AG08395 (cell line): ENCODE results near the gene UNC13B.
"Not testable (repeated sequence)": the region's sequence is repeated elsewhere in the genome, so short reads cannot be mapped to it uniquely, and the experiment has no call there.

Source experiments
- DNase-seq: peaks from one replicate; pipeline ENCODE4 v3.0.0; 2012; ENCODE audit warnings: mixed read lengths, low spot score

Gene UNC13B

DNA sequence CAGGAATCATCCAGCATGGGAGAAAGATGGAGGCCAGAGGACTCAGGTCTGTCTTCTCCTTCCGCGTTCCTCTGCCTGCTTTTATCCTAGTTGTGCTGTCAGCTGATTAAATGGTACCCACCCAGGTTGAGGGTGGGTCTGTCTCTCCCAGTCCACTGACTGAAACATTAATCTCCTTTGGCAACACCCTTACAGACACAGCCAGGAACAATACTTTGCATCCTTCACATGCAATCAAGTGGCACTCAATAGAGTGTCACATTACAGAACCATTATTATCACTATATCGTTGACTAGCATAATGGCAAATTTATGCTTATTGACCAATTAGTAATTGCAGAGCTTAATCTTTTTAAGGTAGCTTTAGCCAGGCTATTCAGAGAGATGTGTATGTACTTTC lies 64.8 kb downstream of the UNC13B start:
- DNase-seq: no peak

DNA sequence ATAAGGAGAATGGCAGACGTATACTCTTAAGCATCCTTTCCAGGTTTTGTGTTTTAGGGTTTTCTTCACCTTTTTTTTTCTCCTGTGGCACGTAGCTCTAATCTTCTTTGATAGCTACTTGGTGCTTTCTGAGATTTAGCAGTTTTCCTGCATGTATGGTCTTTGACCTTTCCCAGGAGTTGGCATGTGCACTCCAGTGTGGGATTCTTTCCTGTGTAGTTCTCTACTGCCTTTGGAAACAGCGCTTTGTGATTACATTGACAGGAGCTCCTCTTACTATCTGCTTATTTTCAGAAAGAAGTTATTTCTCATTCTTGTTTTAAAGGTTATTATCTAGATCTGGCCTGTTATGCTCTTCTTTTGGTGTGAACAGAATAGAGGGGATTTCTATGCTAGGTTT lies 65.5 kb downstream of the UNC13B start:
- no peak for DNase-seq

DNA sequence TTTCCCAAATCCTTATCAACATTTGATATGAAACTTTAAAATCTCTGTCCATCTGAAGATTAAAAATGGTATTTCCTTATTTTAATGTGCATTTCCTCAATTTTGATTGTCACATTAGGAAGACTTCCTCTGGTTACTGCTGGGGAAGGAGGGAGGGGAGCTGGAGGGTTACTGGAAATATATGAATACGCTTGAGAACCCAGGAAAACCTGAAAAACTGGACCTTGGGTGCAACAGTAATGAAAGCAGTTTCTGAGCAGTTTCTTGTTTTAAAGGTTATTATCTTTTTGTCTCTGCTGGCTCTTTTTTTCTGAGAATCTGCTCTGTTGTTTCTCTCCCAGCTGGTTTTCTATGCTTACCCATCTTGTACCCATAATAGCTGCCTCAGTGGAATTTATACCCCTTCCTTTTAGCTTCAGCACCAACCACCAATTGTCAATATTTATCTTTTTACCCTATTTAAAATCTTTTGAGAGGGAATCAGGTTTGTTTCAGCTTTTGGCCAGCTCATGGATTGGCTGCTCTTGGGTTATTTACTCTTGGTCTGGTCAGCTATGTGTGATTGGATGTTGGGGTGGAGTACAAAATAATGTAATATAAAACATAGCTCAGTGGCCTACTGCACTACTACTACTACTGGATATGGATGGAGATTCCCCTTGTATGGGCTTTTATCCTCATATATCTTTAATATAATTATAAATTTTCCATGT lies 67.4 kb downstream of the UNC13B start:
- no peak for DNase-seq

DNA sequence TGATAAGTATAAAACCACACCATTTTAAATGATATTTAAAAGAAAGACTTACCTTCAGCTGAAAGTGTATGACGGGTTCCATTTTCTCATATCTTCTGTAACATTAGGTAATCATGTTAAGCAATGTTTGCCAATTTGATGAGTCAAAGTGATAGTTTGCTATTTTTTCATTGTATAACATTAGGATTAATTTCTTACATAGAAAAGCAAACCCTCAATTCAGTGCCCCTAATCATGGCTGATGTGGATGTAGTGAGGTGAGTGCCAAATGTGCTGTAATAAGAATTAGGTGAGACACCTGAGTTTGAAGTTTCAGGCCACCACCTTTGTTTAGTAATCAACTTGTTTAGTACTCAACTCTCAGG lies 68.0 kb downstream of the UNC13B start:
- DNase-seq: no peak

DNA sequence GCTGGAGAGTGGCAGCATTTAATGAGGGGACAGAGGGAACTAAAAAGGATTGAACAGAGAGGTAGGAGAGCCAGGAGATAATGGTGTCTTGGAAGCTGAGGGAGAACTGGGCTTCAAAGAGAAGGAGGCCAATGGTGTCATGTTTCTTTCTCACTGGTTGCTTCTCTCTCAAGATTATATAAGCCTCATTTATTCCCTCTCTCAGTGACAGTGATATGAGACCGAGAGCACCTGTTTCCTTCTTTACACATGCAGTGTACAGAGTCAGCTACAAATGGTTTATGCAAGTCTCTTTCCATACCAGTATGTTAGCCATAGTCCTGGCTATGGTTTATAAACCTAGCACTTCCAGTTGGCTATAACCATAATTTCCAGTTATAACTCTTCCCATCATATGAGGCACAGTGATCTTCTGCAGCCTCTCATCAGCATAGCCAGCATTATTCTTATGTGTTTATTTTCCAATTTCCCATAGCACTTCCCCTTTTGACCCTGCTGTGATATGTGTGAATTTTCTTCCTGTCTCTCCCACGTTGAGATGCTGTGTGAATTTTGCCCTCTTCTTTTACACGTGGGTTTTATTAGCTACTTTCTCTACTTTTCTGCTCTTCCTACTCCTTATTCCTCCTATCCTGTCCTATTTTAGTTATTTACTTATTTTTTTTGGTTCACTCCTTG lies 71.2 kb downstream of the UNC13B start:
- no peak for DNase-seq

DNA sequence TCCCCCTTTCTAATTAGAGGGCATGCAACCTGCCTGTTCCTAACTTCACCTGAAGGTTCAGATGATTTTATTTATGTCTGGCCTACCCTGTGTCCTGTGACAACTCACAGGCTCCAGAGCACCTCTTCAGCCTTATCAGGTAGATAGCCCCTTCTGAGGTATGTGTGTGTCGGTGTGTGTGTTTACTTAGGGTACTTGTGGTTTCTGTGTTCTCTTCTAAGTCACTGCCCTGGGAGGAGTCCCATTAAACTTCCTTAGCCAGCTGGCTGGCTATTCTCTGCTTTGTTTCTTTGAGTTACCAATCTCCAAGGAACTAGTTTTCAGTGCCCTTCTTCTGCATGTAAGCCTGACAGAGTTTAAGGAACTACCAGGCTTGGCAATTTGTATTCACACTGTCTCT lies 74.9 kb downstream of the UNC13B start:
- DNase-seq: no peak

DNA sequence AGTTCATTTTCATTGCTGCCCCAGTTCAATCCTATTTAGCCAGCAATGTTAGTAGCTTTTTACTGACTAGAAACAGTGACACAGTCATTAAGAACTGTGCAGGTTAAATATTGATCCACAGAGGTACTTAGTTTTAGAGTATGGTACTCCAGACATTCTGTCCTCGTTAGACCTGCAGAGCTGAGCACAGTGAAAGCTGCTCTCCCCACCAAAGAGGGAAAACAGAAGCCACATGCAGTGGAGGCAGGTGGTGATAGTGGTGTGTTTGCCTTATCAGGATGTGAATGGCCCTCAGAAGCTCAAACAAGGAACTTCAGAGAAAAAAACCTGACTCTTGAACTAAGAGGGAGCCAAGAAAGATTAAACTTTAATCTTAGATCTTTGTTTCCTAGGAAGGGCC lies 75.5 kb downstream of the UNC13B start:
- DNase-seq: no peak

DNA sequence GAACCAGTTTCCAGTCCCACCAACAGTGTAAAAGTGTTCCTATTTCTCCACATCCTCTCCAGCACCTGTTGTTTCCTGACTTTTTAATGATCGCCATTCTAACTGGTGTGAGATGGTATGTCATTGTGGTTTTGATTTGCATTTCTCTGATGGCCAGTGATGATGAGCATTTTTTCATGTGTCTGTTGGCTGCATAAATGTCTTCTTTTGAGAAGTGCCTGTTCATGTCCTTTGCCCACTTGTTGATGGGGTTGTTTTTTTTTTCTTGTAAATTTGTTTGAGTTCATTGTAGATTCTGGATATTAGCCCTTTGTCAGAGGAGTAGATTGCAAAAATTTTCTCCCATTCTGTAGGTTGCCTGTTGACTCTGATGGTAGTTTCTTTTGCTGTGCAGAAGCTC lies 84.1 kb downstream of the UNC13B start:
- DNase-seq: not testable (repeated sequence)

DNA sequence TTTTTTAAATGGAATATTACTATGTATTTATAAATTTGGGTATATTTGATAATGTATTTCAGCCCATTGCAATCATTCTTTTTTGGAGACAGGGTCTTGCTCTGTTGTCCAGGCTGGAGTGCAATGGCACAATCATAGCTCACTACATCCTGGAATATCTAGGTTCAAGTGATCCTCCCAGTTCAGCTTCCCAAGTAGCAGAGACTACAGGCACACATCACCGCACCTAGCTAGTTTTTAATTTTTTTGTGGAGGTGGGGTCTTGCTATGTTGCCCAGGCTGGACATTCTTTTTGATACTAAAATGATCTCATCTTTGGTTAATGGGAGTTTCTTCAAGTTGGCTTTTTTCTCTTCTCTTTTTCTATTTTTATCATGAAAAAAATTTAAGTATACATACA lies 91.3 kb downstream of the UNC13B start:
- no peak for DNase-seq

DNA sequence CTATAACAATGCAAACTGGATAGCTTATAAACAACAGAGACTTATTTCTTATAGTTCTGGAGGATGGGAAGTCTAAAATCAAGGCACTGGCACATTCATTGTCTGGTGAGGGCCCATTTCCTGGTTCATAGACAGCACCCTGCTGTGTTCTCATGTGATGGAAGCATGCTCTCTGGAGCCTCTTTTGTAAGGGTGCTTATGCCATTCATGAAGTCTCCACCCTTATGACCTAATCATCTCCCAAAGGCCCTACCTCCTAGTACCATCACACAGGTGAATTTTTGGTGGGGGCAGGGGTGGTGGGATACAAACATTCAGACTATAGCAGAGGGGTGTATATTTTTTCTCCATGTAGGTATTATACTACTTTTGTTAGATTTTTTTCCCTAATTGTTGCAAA lies 92.4 kb downstream of the UNC13B start:
- DNase-seq: no peak

DNA sequence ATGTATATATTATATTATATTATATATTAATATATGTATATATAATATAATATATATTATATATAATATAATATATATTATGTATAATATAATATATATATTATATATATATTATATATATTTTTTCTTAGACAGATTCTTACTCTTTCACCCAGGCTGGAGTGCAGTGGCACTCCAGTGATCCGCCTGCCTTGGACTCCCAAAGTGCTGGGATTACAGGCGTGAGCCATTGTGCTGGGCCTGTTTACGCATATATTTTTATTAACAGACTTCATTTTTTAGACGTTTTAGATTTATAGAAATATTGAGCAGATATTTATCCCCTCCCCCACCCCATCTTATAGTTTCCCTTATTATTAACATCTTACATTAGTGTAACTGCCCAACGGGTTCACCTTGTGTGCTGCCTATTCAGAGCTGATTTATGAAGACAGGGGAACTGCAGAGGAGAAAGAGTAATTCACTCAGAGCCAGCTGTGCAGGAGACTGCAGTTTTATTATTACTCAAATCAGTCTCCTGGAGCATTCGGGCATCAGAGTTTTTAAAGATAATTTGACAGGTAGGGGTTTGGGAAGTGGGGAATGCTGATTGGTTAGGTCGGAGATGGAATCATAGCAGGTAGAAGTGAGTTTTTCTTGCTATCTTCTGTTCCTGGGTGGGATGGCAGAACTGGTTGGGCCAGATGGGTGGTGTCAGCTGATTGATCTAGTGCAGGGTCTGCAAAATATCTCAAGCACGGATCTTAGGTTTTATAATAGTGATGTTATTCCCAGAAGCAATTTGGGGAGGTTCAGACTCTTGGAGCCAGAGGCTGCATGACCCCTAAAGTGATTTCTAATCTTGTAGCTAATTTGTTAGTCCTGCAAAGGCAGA lies 93.4 kb downstream of the UNC13B start:
- no peak for DNase-seq

DNA sequence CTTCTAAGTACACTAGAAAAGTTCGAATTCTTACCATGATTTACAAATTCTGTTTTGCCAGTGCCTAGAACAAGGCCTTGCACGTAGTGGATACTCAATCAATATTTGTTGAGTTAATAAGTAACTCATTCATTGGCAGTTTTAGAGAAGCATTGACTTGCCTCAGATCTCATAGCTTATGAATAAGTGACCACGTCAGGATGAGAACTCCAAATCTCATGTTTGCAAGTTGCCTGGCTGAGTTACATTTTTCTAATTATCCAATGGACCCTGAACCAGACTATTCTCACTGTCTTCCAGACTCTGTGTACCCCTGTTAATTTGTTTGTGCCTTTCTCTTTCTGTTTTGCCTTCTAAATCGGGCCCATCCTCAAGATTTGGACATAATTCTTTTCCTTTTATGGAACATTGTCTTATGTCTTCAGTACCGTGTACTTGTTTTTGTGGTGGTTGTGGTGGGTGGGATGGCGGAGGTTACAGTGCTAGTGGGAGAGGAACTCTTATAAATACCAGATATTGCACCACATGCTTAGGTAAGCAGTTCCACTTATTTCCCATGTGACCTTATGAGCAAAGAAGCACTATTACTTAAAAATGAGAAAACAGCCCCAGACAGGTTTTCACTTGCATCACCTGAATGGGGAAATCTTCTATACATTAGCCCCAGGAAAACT lies 96.3 kb downstream of the UNC13B start:
- no peak for DNase-seq

DNA sequence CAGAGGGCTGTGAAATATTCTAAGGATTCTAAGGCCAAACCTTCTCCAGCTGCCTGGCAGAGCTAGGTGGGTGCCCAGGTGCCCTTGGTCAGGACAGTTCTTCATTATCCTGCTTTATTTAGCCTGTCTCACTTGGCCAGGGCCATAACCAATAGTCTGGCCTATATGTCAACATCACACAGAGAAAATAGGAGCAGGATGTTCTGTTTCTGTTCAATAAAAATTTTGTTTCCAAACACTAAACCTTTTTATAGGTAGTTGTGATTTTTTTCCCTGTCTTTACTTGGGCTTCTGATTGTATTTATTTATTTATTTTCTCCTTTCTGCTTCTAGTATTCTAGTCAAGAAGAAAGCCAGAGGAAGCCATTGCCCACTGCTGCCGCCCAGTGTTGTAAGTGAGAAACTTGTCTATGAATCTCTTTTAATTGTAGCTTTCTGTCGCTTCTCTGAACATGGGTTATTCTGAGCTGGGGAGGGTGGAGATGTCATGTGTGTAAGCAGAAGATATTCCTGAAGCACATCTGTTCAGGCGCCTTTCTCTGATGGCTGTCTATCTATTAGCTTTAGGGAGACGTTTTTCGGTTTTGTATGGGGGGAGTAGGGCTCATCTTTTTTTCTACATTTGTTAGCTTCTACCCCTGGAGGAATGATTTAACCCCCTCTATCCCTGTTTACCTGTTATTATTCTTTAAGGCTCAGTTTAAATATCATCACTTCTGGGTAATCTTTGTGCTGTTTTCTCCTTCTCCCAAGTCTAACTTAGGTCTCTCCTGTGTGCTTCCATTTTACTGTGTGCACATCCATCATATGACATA lies 97.1 kb downstream of the UNC13B start:
- peak; percentile 68 for DNase-seq

DNA sequence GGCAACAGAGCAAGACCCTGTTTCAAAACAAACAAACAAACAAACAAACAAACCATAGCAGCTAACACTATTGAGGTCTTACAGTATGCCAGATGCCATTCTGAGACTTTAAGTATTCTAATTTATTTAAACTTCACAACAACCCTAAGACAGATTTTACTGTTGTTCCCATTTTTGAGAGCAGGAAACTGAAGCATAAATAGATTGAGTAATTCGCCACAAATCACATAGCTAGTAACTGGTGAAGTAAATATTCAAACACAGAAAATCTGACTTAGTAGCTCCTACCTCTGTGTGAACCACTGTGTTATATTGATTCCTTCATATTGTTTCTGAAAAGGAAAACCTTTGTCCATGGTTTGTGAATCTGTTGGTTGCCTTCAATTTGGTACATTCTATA lies 98.4 kb downstream of the UNC13B start:
- DNase-seq: no peak

DNA sequence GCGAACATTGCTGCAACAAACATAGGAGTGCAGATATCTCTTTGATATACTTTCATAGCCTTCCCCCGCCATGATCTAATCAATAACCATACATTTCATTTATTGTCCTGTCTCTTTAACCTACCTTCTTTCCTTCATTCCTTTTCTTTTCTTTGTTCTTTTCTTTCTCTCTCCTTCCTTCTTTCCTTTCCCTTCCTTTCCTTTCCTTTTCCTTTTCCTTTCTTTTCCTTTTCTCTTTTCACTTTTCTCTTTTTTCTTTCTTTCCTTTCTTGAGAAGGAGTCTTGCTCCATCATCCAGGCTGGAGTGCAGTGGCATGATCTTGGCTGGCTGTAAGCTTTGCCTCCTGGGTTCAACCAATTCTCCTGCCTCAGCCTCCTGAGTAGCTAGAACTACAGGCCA lies 100.3 kb downstream of the UNC13B start:
- no peak for DNase-seq

DNA sequence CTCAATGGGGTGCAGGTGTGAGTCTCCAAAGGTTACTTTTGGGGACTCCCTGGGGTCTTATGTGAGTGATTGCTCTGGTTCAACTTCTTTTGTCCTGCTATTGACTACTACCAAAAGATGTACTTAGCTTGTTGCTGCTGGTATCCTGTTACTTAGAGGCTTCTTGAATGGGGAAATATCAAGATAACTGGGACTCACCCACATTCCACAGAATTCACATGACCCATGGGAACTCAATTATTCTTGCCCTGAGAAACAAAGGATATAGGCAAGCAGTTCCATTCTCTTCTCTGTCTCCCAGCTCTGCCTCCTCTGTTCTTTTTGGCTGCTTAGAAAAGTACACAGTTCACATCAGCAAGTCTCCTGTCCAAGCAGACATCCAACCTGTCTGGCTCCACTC lies 105.9 kb downstream of the UNC13B start:
- peak; percentile 3 for DNase-seq

DNA sequence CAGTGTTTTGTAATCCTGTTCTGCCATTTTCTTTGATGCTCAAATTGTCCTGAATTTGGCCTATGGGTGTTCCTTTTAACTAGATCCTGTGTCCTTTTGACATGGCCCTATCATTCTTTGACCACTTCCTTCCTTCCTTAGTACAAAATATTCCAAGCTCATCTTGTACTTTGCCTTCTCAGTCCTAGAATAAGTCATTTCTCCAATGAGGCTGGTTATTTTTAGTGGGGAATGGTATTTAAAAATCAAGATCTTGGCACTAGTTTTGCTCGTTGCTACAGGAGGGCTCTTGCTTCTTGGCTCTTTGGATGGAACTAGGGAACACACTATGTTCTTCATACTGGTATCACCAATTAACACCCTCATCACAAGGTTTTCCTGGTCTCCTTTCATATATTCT lies 108.1 kb downstream of the UNC13B start:
- no peak for DNase-seq

DNA sequence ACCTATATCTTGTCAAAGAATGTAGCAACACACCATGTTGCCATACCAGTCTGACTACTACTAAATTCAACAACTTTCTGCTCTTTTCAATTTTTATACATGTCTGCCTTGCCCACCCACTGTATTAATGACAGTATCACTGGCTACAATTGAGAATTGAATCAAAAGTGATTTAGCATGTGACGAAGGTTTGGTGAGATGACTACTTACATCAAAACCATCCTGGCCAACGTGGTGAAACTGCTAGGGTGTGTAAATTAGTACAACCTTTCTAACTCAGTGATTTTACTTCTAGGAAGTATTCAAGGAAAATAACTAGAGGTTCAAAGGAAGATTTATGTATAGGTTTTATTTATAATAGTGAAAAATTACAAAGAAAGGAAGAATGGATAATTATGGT lies 109.8 kb downstream of the UNC13B start:
- no peak for DNase-seq

DNA sequence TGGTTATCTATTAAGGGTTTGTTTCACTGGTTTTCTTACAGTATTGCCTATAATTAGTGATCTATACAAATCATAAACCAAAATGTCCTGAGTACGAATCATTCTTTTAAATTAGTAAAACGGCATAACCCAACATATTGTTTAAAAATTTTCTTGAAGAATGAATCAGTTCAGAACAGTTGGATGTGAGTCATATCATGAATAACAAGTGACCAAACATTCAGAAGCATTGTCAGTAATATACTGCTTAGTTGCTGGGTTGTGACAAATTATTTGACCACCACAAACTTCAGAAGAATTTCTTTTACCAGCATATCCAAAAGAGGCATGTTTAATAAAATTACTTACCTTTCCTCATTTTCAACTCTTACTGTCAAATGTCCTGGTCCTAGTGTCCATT lies 111.2 kb downstream of the UNC13B start:
- peak; percentile 36 for DNase-seq

DNA sequence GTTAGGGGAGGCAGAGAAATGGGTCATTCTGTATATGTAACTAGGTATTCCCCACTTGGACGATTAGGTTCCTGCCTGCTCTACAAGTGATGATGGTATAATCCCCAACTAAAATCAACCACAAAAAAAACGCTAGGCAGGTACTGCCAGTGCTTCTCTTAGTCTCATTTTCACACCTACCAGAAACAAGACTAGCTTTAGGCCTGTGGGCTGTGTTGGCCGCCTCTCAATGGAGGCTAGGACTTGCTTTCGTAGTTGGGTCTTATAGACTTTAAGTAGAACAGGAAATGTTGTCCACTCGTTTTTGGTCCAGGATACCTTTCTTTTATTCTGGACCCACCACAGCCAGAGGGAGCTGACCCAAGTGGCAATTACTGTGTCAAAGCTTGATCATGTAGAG lies 111.8 kb downstream of the UNC13B start:
- no peak for DNase-seq

DNA sequence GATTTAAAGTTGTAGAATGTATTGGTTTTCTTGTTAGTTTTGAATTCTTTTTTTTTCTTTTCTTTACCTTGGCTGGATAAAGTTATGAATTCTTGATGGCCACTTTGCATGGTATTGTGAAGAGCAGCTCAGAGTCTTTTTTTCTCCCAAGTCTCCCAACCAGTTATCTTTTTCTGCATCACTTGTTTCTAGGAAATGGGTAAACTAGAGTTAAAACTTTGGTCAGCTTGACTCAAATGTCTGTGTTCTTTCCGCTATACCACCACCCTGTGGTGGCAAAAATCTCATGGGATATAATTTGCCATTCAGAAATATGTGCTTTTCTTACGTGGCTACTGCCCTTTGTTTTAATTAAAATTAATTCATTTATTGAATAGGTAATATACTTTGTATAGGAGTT lies 113.2 kb downstream of the UNC13B start:
- no peak for DNase-seq

DNA sequence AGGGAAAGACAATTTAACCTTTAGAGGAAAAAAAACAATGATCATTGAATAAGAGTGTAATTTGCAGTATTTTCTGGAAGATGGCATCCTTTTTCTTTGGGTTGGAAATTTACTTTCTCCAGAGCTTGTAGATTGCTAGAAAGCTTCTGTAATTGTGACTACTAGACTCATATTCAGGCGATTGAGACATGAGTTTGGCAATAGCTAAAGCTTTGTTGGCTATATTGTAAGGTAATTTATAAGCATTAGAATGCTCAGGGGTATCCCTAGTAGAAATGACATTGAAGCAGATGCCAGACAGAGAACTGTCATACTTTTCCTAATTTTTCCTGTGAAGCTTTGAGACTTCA lies 115.3 kb downstream of the UNC13B start:
- DNase-seq: no peak
